Type B pancreatic cell (in vitro differentiated cells): ENCODE results near the gene MYO10. TPM values are rescaled to one million over a fixed set of nuclear protein-coding genes. Genes with fewer than 3 reads are reported as not detected.
"Not testable (repeated sequence)": the region's sequence is repeated elsewhere in the genome, so short reads cannot be mapped to it uniquely, and the experiment has no call there.

Source experiments
- DNase-seq: peaks from one replicate; pipeline ENCODE4 v3.0.0; 2021; ENCODE audit warnings: mixed read lengths; ENCODE audit not compliant: unreplicated experiment; ENCODE audit errors: extremely low spot score
- H3K27ac Mint-ChIP-seq: 2 replicates; pipeline ENCODE4 v1.8.0; 2021; ENCODE audit warnings: mild to moderate bottlenecking, mixed read lengths
- H3K27me3 Mint-ChIP-seq: 2 replicates; pipeline ENCODE4 v1.8.0; 2021; ENCODE audit warnings: mixed read lengths
- H3K36me3 Mint-ChIP-seq: 2 replicates; pipeline ENCODE4 v1.8.0; 2021; ENCODE audit warnings: mixed read lengths
- H3K4me1 Mint-ChIP-seq: one replicate; pipeline ENCODE4 v1.8.0; 2021; ENCODE audit warnings: mixed read lengths; ENCODE audit not compliant: unreplicated experiment
- H3K4me3 Mint-ChIP-seq: 2 replicates; pipeline ENCODE4 v1.8.0; 2021; ENCODE audit warnings: mild to moderate bottlenecking, mixed read lengths
- H3K9me3 Mint-ChIP-seq: 2 replicates; pipeline ENCODE4 v1.8.0; 2021; ENCODE audit warnings: mixed read lengths
- total RNA-seq: library from RNA; stranded (reverse); gene quantifications from 2 replicates; pipeline ENCODE4 v1.2.1, GENCODE V29; 2021; ENCODE audit warnings: low replicate concordance
- TF ChIP-seq, protein P1 (sequence below): fragments of 200-600 bp; sonication (generic); conservative IDR thresholded peaks from 2 replicates; pipeline ENCODE4 v1.5.0; 2021; ENCODE audit warnings: antibody characterized with exemption, mild to moderate bottlenecking

The MYO10 gene
- total RNA-seq, 1 donor from 2014 or later: 52.5 TPM

- TF ChIP-seq, protein P1, sequence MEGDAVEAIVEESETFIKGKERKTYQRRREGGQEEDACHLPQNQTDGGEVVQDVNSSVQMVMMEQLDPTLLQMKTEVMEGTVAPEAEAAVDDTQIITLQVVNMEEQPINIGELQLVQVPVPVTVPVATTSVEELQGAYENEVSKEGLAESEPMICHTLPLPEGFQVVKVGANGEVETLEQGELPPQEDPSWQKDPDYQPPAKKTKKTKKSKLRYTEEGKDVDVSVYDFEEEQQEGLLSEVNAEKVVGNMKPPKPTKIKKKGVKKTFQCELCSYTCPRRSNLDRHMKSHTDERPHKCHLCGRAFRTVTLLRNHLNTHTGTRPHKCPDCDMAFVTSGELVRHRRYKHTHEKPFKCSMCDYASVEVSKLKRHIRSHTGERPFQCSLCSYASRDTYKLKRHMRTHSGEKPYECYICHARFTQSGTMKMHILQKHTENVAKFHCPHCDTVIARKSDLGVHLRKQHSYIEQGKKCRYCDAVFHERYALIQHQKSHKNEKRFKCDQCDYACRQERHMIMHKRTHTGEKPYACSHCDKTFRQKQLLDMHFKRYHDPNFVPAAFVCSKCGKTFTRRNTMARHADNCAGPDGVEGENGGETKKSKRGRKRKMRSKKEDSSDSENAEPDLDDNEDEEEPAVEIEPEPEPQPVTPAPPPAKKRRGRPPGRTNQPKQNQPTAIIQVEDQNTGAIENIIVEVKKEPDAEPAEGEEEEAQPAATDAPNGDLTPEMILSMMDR: no peak
- Mint-ChIP-seq H3K36me3 (peaks cover 26% of the 10 kb centered on the region), H3K27me3 (no peaks in the 10 kb centered on the region), H3K27ac (peak overlapping the region; percentile 1), H3K4me3 (no peak overlapping the region), H3K9me3 (no peaks in the 10 kb centered on the region), H3K4me1 (peaks cover 12% of the 10 kb centered on the region)
- DNase-seq: no peak
These were observed 178.0 kb downstream of the MYO10 start for GRCh38 chr5:16757989-16758501.

GRCh38 chr5:16757577-16757976, 178.5 kb downstream of the MYO10 start:
- H3K27me3 Mint-ChIP-seq, DNase-seq, H3K9me3 Mint-ChIP-seq, H3K4me3 Mint-ChIP-seq: not testable (repeated sequence)
- Mint-ChIP-seq H3K27ac (peak overlapping the region; percentile 1), H3K4me1 (peaks cover 12% of the 10 kb centered on the region), H3K36me3 (peaks cover 29% of the 10 kb centered on the region)

- H3K27me3 Mint-ChIP-seq: no peaks in the 10 kb centered on the region
- H3K4me3 Mint-ChIP-seq: no peak overlapping the region
- H3K27ac Mint-ChIP-seq: no peak overlapping the region
- peaks cover 12% of the 10 kb centered on the region for H3K4me1 Mint-ChIP-seq
- no peaks in the 10 kb centered on the region for H3K9me3 Mint-ChIP-seq
- TF ChIP-seq, protein P1: no peak
- no peak for DNase-seq
- peaks cover 27% of the 10 kb centered on the region for H3K36me3 Mint-ChIP-seq
These were observed 178.9 kb downstream of the MYO10 start for GRCh38 chr5:16757146-16757545.

- Mint-ChIP-seq H3K27ac (peak overlapping the region; percentile 18), H3K27me3 (no peaks in the 10 kb centered on the region), H3K9me3 (no peaks in the 10 kb centered on the region), H3K4me3 (no peak overlapping the region), H3K4me1 (peaks cover 12% of the 10 kb centered on the region), H3K36me3 (peaks cover 23% of the 10 kb centered on the region)
- TF ChIP-seq, protein P1: no peak
- DNase-seq: no peak
These were observed 179.4 kb downstream of the MYO10 start for GRCh38 chr5:16756692-16757091.

GRCh38 chr5:16755641-16756040, 180.4 kb downstream of the MYO10 start:
- Mint-ChIP-seq H3K9me3 (no peaks in the 10 kb centered on the region), H3K4me3 (no peak overlapping the region), H3K27me3 (no peaks in the 10 kb centered on the region), H3K4me1 (peaks cover 12% of the 10 kb centered on the region), H3K27ac (no peak overlapping the region), H3K36me3 (peaks cover 26% of the 10 kb centered on the region)
- TF ChIP-seq, protein P1: no peak
- no peak for DNase-seq

DNA sequence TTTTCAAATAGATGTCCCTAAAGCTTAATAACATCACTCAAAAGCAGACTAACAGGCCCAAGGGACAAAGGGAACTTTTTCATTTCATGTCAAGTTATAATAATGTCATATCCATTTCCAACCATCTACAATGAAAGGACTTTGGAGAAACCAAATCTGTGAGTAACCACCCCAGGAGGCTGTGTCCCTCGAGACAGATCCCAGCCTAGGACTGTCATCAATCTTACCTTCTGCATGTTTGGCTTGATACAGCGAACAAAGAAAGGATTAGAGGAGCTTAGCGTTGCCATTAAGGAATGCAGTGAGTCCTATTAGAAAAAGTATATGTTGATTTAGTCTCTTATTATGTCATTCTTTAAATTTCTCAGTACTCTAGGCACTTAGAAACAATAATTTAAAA, 181.5 kb downstream of the MYO10 start:
- TF ChIP-seq, protein P1: no peak
- no peaks in the 10 kb centered on the region for H3K9me3 Mint-ChIP-seq
- peak overlapping the region; percentile 45 for H3K4me3 Mint-ChIP-seq
- H3K36me3 Mint-ChIP-seq: peaks cover 26% of the 10 kb centered on the region
- H3K4me1 Mint-ChIP-seq: peaks cover 12% of the 10 kb centered on the region
- no peak overlapping the region for H3K27ac Mint-ChIP-seq
- H3K27me3 Mint-ChIP-seq: no peaks in the 10 kb centered on the region
- no peak for DNase-seq
